Retinal pigment epithelial cell (primary cell): ENCODE data around the gene SLC44A1.
A peak's percentile ranks its signal among the peaks of the same experiment; 100 is the strongest.

Experiments
- DNase-seq: peaks from one replicate; pipeline ENCODE4 v3.0.0-alpha.2; 2010; ENCODE audit warnings: low read depth
- H3K4me3 ChIP-seq: 2 replicates; pipeline ENCODE4 v1.5.1; 2011; ENCODE audit warnings: mild to moderate bottlenecking, low read length, control low read depth, moderate library complexity
- CTCF ChIP-seq: conservative IDR thresholded peaks from 2 replicates; pipeline ENCODE4 v1.5.1; 2011; ENCODE audit warnings: low read depth, low read length, control low read depth, inconsistent platforms

The SLC44A1 gene

GRCh38 chr9:105392531-105392930 is 148.1 kb downstream of the SLC44A1 start:
- no peak for TF ChIP-seq CTCF

GRCh38 chr9:105393576-105394344 is 149.3 kb downstream of the SLC44A1 start:
- TF ChIP-seq CTCF, result no peak
- no peak for DNase-seq
- no peak overlapping the region for H3K4me3 ChIP-seq

More at GRCh38 chr9:105392531-105392930, 148.1 kb downstream of the SLC44A1 start:
- no peak overlapping the region for H3K4me3 ChIP-seq
- DNase-seq, result no peak

GRCh38 chr9:105396441-105396840 is 152.0 kb downstream of the SLC44A1 start:
- no peak for TF ChIP-seq CTCF
- no peak overlapping the region for H3K4me3 ChIP-seq

GRCh38 chr9:105396901-105397300 is 152.4 kb downstream of the SLC44A1 start:
- H3K4me3 ChIP-seq, result no peak overlapping the region
- no peak for TF ChIP-seq CTCF
- DNase-seq, result no peak

More at GRCh38 chr9:105396441-105396840, 152.0 kb downstream of the SLC44A1 start:
- DNase-seq, result no peak

GRCh38 chr9:105399117-105399516 is 154.7 kb downstream of the SLC44A1 start:
- no peak for TF ChIP-seq CTCF
- no peak overlapping the region for H3K4me3 ChIP-seq

GRCh38 chr9:105401651-105402050 is 157.2 kb downstream of the SLC44A1 start:
- peak; percentile 34 for TF ChIP-seq CTCF
- DNase-seq, result no peak
- H3K4me3 ChIP-seq, result no peak overlapping the region

More at GRCh38 chr9:105399117-105399516, 154.7 kb downstream of the SLC44A1 start:
- DNase-seq, result no peak
